ENCODE results near the gene ZNF281. TPM values are rescaled to one million over a fixed set of nuclear protein-coding genes. Genes with fewer than 3 reads are reported as not detected.

Gene ZNF281
- total and polyA plus RNA-seq, 9 of the 15 experiments (the other 6 are each of a cell fraction or from before 2014, with no cell fraction given) = 9.6 to 24.9 (median 16.5) TPM

DNA sequence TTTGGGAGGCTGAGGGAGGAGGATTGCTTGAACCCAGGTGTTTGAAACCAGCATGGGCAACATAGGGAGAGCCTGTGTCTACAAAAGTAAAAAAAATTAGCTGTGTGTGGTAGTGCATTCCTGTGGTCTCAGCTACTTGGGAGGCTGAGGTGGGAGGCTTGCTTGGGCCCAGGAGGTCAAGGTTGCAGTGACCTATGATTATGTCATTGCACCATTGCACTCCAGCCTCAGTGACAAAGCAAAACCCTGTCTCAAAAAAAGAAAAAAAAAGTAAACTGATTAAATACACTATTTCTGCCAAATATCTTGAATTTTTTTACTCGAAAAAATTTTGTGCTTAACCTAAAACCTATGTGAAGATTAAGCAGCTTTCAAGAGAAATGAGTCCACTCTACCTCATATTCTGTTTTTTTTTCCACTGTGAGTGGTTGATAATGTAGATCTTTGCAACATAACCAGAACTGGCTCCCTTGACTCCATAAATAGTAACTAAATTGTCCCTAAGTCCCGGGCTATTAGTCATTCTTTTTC lies 19.4 kb upstream of the ZNF281 start:
- H3K27ac ChIP-seq (ENCODE audit: extremely low read depth, low read depth, low read length) = no peak overlapping the region
- intact Hi-C loops (cut with micrococcal nuclease) = no loop called here
- peak; percentile 63 for ATAC-seq
- no peak overlapping the region for H3K4me3 ChIP-seq
- FAIRE-seq = peak; percentile 65
- H3K4me1 ChIP-seq (replicated peaks in 1 of 2; ENCODE audit: control insufficient read depth in 2 of 2, insufficient read depth in 2 of 2, low read length in 2 of 2) = peaks cover 0 to 3% of the 10 kb centered on the region in 2 experiments; a peak in 1 of 5 replicates
- H4K20me1 ChIP-seq (replicated peaks; ENCODE audit: control insufficient read depth, insufficient read depth, low read length) = no peaks in the 10 kb centered on the region
- no peaks in the 10 kb centered on the region; the same call in 1 of the 2 replicates for H3K9me3 ChIP-seq (replicated peaks; ENCODE audit: control insufficient read depth, insufficient read depth, low read depth, low read length)
- POLR2A ChIA-PET = no interaction called here
- 17% methylated on average over 2 of the region's 2 CpGs for WGBS (ENCODE audit: insufficient coverage, low coverage, missing lambda C conversion rate)
- no TSS peak for BruUV-seq (replicated peaks)
- no peak overlapping the region for H2AFZ ChIP-seq (ENCODE audit: low read depth, low read length)
- peaks cover under 1 to 5% of the 10 kb centered on the region in 2 experiments; a peak in 2 of 5 replicates for H3K27me3 ChIP-seq (ENCODE audit: control insufficient read depth in 2 of 2, insufficient read depth in 2 of 2, low read length in 2 of 2)
- no peak overlapping the region for H3K9ac ChIP-seq (ENCODE audit: insufficient read depth in 1 of 2, low read depth in 2 of 2, low read length in 2 of 2)
- no peaks in the 10 kb centered on the region for H3K79me2 ChIP-seq (ENCODE audit: control insufficient read depth, insufficient read depth, low read length)
- H3K4me2 ChIP-seq (ENCODE audit: insufficient read depth, low read length) = no peak overlapping the region
- in situ Hi-C loops (cut with MboI) = no loop called here
- CTCF ChIA-PET (ENCODE audit: low intra/inter-chr PET ratio) = no interaction called here
- H3K9me1 ChIP-seq (ENCODE audit: control insufficient read depth, insufficient read depth, low read length) = no peaks in the 10 kb centered on the region
- peak in 1 of 4 experiments; percentile 55 for DNase-seq (ENCODE audit: extremely low read depth in 1 of 4, low spot score in 3 of 4)
- H3K36me3 ChIP-seq (ENCODE audit: control insufficient read depth, insufficient read depth, low read length) = no peaks in the 10 kb centered on the region
- peak; percentile 59; the same call in 1 of the 2 replicates for TF ChIP-seq NR2C1 (IDR thresholded peaks at IDR 0.05)
- TF ChIP-seq NR2C1 (tag; IDR thresholded peaks at IDR 0.05) = peak; percentile 65; the same call in 1 of the 2 replicates
- TF ChIP-seq ARID1B (IDR thresholded peaks at IDR 0.05) = peak; percentile 70; the same call in 1 of the 2 replicates
- TF ChIP-seq TEAD4 (IDR thresholded peaks at IDR 0.05; ENCODE audit: low read length) = peak; percentile 50; the same call in 1 of the 2 replicates
- TF ChIP-seq TEAD4 (CRISPR knock-in tag; IDR thresholded peaks at IDR 0.05; ENCODE audit: borderline replicate concordance) = no peak
- TF ChIP-seq TEAD1 (CRISPR knock-in tag; IDR thresholded peaks at IDR 0.05) = peak in 1 of 2 experiments; percentile 83; a peak in 2 of 4 replicates
- TF ChIP-seq NFE2 (IDR thresholded peaks at IDR 0.05; ENCODE audit: low read depth) = peak; percentile 75
- peak; percentile 60 to 76; a peak in 3 of 4 replicates for TF ChIP-seq KDM1A (IDR thresholded peaks at IDR 0.05)
- TF ChIP-seq ZNF316 (IDR thresholded peaks at IDR 0.05) = peak; percentile 36; the same call in 1 of the 2 replicates
- no peak for TF ChIP-seq RBM39 (optimal IDR thresholded peaks at IDR 0.05; ENCODE audit: low read depth, low read length)
- TF ChIP-seq, protein P1, sequence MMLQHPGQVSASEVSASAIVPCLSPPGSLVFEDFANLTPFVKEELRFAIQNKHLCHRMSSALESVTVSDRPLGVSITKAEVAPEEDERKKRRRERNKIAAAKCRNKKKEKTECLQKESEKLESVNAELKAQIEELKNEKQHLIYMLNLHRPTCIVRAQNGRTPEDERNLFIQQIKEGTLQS (IDR thresholded peaks at IDR 0.05) = peak; percentile 78
- TF ChIP-seq, protein P1 (CRISPR knock-in tag; conservative IDR thresholded peaks at IDR 0.05) = no peak
- TF ChIP-seq MAFK (IDR thresholded peaks at IDR 0.05; ENCODE audit: low read length) = peak; percentile 40; the same call in 1 of the 2 replicates
- TF ChIP-seq, protein P2, sequence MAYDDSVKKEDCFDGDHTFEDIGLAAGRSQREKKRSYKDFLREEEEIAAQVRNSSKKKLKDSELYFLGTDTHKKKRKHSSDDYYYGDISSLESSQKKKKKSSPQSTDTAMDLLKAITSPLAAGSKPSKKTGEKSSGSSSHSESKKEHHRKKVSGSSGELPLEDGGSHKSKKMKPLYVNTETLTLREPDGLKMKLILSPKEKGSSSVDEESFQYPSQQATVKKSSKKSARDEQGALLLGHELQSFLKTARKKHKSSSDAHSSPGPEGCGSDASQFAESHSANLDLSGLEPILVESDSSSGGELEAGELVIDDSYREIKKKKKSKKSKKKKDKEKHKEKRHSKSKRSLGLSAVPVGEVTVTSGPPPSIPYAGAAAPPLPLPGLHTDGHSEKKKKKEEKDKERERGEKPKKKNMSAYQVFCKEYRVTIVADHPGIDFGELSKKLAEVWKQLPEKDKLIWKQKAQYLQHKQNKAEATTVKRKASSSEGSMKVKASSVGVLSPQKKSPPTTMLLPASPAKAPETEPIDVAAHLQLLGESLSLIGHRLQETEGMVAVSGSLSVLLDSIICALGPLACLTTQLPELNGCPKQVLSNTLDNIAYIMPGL (CRISPR knock-in tag; IDR thresholded peaks at IDR 0.05) = no peak
- 0 out of 2 replicates have a peak, but pooled peaks have one; percentile 10 for TF ChIP-seq TAL1 (IDR thresholded peaks at IDR 0.05)
- TF ChIP-seq JUN (IDR thresholded peaks at IDR 0.05; ENCODE audit: borderline replicate concordance, low read depth, low read length) = peak; percentile 70
- no peak for TF ChIP-seq JUN (CRISPR knock-in tag; IDR thresholded peaks at IDR 0.05; ENCODE audit: borderline replicate concordance)
- no peak for TF ChIP-seq CEBPG (CRISPR knock-in tag; IDR thresholded peaks at IDR 0.05)
- TF ChIP-seq CEBPG (tag; conservative IDR thresholded peaks at IDR 0.05 in 1 of 2, IDR thresholded peaks at IDR 0.05 in 1 of 2) = peak in 1 of 2 experiments; percentile 41; a peak in 1 of 4 replicates
- TF ChIP-seq ATF1 (CRISPR knock-in tag; IDR thresholded peaks at IDR 0.05) = no peak
- 0 out of 2 replicates have a peak, but pooled peaks have one; percentile 16 for TF ChIP-seq ATF1 (tag; IDR thresholded peaks at IDR 0.05)
- TF ChIP-seq RCOR1 (IDR thresholded peaks at IDR 0.05; ENCODE audit: borderline replicate concordance in 1 of 2, low read depth in 2 of 2, low read length in 2 of 2) = peak in 1 of 2 experiments; percentile 56; a peak in 1 of 4 replicates
- peak; percentile 77 for TF ChIP-seq DPF2 (IDR thresholded peaks at IDR 0.05)

Measured in K562 (cell line).